Fibroblast of the aortic adventitia (primary cell): ENCODE results near the gene GUCY1B1. TPM values are rescaled to one million over a fixed set of nuclear protein-coding genes. Genes with fewer than 3 reads are reported as not detected.

Source experiments
- DNase-seq: peaks from one replicate; pipeline ENCODE4 v3.0.0-alpha.2; 2010; ENCODE audit warnings: low read depth
- H3K4me3 ChIP-seq: 2 replicates; pipeline ENCODE4 v1.5.1; 2011; ENCODE audit warnings: low read depth, mild to moderate bottlenecking, control low read depth, low read length, moderate library complexity
- total RNA-seq: library from RNA; depleted of rRNA; stranded (reverse); fragments of >200 nt; gene quantifications from 2 replicates; pipeline ENCODE4 v1.2.3, GENCODE V29; 2012; ENCODE audit warnings: low replicate concordance
- TF ChIP-seq, protein P1 (sequence below): IDR thresholded peaks from 2 replicates; pipeline ENCODE4 v1.5.1; 2011; ENCODE audit warnings: mild to moderate bottlenecking, low read length, control low read depth, inconsistent platforms; ENCODE audit not compliant: insufficient read depth

The GUCY1B1 gene
- total RNA-seq, 1 donor = 2.0 TPM

DNA sequence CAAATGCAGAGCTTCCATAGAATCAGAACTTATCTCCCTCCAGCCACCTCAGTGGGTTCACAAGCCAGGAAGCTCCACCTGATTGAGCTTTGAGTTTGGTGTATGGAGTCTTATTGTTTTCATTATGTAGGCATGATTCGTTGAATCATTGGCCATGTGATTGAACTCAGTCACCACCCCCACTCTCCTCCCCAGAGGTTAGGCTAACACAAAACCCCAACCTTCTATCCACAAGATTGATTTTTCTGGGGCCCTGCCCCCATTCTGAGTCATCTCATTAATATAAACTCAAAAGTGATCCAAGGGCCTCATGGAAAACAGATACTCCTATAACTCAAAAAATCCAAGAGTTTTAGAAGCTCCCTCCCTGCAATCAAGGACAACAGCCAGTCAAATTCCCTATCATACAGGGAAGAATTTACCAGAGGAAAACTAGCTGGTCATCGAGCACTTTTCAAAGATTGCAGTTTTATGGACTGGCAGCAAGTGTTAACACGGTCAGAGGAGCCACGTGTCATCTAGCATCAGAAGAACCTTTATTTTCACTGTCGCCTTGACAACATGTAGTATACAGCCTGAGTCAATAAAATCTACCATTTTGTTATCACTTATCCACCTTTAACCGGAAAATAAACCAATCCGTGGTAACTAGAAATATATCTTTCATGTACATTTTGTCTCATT lies 35.9 kb upstream of the GUCY1B1 start:
- no peak overlapping the region for H3K4me3 ChIP-seq
- peak; percentile 5 for DNase-seq

DNA sequence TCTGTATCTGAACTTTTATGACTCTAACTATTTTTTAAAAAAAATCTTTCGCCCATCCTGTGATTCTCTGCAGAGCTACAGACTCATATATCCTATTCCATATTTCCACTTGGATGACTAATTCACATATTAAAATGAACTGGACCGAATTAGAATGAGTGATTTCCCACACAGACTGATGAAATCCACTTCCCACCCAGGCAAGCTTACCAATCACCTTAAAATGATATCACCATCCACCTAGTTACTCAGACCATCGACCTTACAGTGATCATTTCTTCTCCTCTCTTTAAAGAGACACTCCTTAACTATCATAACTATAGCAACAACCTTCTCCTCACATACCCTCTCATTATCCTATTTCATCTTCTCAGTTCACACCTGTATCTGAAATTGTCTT lies 34.1 kb upstream of the GUCY1B1 start:
- no peak for DNase-seq
- H3K4me3 ChIP-seq = no peak overlapping the region
- TF ChIP-seq, protein P1, sequence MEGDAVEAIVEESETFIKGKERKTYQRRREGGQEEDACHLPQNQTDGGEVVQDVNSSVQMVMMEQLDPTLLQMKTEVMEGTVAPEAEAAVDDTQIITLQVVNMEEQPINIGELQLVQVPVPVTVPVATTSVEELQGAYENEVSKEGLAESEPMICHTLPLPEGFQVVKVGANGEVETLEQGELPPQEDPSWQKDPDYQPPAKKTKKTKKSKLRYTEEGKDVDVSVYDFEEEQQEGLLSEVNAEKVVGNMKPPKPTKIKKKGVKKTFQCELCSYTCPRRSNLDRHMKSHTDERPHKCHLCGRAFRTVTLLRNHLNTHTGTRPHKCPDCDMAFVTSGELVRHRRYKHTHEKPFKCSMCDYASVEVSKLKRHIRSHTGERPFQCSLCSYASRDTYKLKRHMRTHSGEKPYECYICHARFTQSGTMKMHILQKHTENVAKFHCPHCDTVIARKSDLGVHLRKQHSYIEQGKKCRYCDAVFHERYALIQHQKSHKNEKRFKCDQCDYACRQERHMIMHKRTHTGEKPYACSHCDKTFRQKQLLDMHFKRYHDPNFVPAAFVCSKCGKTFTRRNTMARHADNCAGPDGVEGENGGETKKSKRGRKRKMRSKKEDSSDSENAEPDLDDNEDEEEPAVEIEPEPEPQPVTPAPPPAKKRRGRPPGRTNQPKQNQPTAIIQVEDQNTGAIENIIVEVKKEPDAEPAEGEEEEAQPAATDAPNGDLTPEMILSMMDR = no peak

More for the DNA sequence above, 35.9 kb upstream of the GUCY1B1 start:
- TF ChIP-seq, protein P1 = no peak

DNA sequence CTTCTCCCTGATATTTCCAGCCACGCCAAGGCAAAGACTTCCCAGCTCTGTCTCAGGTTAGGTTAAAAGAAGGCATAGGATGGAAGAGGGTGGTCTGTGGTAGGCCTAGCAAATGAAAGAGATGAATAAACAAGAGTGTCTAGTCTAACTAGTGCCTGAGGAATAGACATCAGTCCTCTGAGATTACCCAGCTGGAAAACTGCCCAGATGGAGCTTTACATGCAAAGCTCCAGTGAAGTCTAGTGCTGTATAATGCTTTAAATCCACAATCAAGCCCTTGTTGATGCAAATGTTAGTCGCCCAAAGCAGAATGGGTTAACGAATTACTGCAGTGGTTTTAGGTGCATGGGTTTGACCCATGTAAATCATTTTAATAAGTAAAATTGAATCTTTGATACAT lies 24.8 kb upstream of the GUCY1B1 start:
- H3K4me3 ChIP-seq = no peak overlapping the region
- DNase-seq = no peak
- TF ChIP-seq, protein P1 = no peak

DNA sequence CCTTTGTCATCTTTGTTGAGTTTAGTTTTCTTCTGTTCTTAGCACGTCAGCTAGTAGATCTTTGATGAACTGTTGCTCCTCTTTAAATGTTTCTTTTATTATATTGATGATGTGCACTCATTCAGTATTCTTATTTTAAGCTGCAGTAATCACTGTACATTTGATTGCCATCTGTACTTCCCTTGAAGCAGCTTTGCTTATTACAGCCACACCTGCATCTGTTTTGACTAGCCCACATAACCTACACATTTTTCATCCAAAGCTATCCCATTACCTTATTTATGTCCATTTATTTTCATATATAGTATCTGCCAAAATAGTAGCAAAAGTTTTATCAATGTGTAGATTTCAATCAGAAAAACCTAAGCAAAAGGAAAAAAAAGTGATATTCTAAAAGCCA lies 23.9 kb upstream of the GUCY1B1 start:
- DNase-seq = no peak
- TF ChIP-seq, protein P1 = no peak

DNA sequence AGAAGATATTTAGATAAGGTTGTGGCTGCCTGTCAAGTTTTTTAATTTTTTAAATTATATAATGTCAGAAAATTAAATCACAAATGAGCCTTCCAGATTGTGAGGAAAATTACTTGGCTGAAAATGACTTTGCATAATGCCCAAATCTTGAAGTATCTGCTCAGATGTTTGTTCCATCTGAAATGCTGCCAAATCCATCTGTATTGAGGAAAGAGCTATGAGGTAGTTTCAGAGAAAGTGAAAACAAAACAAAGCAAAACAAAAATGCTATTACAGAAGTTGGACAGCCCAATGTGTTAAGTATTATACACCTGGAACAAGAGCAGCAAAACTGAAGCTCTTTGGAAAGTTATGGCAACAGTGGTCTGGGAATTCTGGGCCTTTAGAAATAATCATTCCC lies 23.3 kb upstream of the GUCY1B1 start:
- TF ChIP-seq, protein P1 = no peak
- no peak for DNase-seq
- no peak overlapping the region for H3K4me3 ChIP-seq

More for the DNA sequence above, 23.9 kb upstream of the GUCY1B1 start:
- no peak overlapping the region for H3K4me3 ChIP-seq

DNA sequence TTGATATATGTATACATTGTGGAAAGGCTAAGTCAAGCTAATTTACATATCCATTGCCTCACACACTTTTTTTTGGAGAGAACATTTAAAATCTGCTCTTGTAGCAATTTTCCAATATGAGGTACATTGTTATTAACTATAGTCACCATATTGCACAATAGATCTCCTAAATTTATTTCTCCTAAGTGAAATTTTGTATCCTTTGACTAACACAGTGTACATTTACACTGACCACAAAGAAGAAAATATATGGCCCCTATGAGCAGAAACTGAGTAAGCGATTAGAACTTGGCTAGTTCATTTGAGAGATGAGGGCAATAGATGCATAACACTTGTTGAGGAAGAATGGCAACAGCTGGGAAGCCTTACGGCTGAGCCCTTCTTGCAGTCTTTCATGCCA lies 20.3 kb upstream of the GUCY1B1 start:
- H3K4me3 ChIP-seq = no peak overlapping the region
- TF ChIP-seq, protein P1 = no peak
- DNase-seq = peak; percentile 18

DNA sequence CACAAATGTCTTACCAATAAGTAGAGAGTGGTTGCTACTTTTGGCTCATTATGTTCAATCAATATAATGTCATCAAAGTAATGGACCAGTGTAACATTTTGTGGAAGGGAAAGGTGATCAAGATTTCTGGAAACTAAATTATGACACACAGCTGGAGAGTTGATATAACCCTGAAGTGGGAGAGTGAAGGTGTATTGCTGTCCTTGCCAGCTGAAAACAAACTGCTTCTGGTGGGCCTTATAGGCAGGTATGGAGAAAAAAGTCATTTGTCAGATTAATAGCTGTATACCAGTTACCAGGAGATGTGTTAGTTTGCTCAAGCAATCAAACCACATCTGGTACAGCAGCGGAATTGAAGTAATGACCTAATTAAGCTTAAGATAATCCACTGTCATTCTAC lies 17.3 kb upstream of the GUCY1B1 start:
- DNase-seq = no peak
- TF ChIP-seq, protein P1 = no peak
- H3K4me3 ChIP-seq = no peak overlapping the region
